HG03342 (cell line): ENCODE results near the gene ZNF385B.

ENCODE experiments used
- ATAC-seq: cut with Tn5 transposase; IDR thresholded peaks from one replicate; pipeline ENCODE4 v1.9.1; 2021; ENCODE audit warnings: mild to moderate bottlenecking, moderate library complexity; ENCODE audit not compliant: unreplicated experiment

ZNF385B gene

GRCh38 chr2:179558010-179558934 lies 303.1 kb downstream of the ZNF385B start:
- no peak for ATAC-seq

GRCh38 chr2:179556425-179556824 lies 305.0 kb downstream of the ZNF385B start:
- ATAC-seq: no peak

- no peak for ATAC-seq
These were observed 305.6 kb downstream of the ZNF385B start for GRCh38 chr2:179555691-179556283.

GRCh38 chr2:179554639-179555386 lies 306.6 kb downstream of the ZNF385B start:
- no peak for ATAC-seq

- ATAC-seq: no peak
These were observed 308.0 kb downstream of the ZNF385B start for GRCh38 chr2:179553382-179553781.

- ATAC-seq: no peak
These were observed 309.8 kb downstream of the ZNF385B start for GRCh38 chr2:179551539-179552045.

GRCh38 chr2:179550849-179551248 lies 310.6 kb downstream of the ZNF385B start:
- no peak for ATAC-seq

- ATAC-seq: no peak
These were observed 311.2 kb downstream of the ZNF385B start for GRCh38 chr2:179550214-179550613.

- no peak for ATAC-seq
These were observed 314.8 kb downstream of the ZNF385B start for GRCh38 chr2:179546656-179547055.

GRCh38 chr2:179545024-179545423 lies 316.4 kb downstream of the ZNF385B start:
- no peak for ATAC-seq

- no peak for ATAC-seq
These were observed 318.0 kb downstream of the ZNF385B start for GRCh38 chr2:179543361-179543901.

GRCh38 chr2:179541586-179541985 lies 319.8 kb downstream of the ZNF385B start:
- ATAC-seq: no peak

- no peak for ATAC-seq
These were observed 322.3 kb downstream of the ZNF385B start for GRCh38 chr2:179539124-179539511.

- ATAC-seq: no peak
These were observed 322.8 kb downstream of the ZNF385B start for GRCh38 chr2:179538406-179539123.

GRCh38 chr2:179536185-179536584 lies 325.2 kb downstream of the ZNF385B start:
- ATAC-seq: no peak

GRCh38 chr2:179533875-179534274 lies 327.5 kb downstream of the ZNF385B start:
- no peak for ATAC-seq

- ATAC-seq: no peak
These were observed 328.5 kb downstream of the ZNF385B start for GRCh38 chr2:179532863-179533278.

- ATAC-seq: no peak
These were observed 332.8 kb downstream of the ZNF385B start for GRCh38 chr2:179528576-179529069.

GRCh38 chr2:179525340-179525739 lies 336.1 kb downstream of the ZNF385B start:
- ATAC-seq: no peak

- no peak for ATAC-seq
These were observed 336.5 kb downstream of the ZNF385B start for GRCh38 chr2:179524809-179525339.
